Stimulated activated CD4-positive, alpha-beta T cell treated with anti-CD3 and anti-CD28 coated beads, Interleukin-12 subunit alpha, Interleukin-12 subunit beta, amount 100 ng/mL, for 48 hours (primary cell): ENCODE results near the gene ALX3.
"Not testable (repeated sequence)": the region's sequence is repeated elsewhere in the genome, so short reads cannot be mapped to it uniquely, and the experiment has no call there.

Experiments used
- DNase-seq, 3 donors: peaks; one replicate each; pipeline ENCODE4 v3.0.0-alpha.2; 2020; ENCODE audit warnings: low read depth in 2 of 3, low spot score in 1 of 3

ALX3 gene

DNA sequence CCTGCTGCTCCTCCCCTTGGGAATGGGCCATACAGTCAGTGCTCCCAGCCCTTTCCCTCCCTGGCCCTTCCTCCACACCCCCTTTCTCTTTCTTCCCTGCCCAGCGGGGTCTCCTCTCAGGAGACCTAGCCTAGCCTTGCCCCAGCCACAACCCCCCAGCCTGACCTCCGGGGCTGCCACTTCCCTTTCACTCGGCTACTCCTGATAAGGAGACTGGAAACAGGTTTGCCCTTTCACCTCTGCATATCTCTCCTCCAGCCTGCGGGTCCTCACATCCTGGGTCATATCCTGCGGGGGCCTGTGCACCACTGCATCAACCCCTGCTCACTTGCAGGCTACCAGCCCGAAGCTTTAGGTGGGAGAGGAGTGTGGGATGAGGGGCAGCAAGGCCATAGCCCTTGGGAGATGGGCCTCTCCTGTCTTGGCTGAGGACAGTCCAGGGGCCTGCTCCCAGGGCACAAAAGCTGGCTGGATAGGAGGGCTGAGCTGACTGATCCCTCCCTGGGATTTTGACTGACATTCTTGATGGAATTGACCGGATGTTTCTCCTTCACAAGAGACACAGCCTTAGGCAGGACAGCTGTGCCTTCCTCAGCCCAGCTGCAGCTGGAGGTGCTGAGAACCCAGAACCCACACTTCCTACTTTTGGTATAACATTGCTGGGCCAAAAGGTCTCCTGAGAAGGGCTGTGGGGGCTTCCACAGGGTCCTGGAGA, 19.2 kb upstream of the ALX3 start:
- no peak for DNase-seq

DNA sequence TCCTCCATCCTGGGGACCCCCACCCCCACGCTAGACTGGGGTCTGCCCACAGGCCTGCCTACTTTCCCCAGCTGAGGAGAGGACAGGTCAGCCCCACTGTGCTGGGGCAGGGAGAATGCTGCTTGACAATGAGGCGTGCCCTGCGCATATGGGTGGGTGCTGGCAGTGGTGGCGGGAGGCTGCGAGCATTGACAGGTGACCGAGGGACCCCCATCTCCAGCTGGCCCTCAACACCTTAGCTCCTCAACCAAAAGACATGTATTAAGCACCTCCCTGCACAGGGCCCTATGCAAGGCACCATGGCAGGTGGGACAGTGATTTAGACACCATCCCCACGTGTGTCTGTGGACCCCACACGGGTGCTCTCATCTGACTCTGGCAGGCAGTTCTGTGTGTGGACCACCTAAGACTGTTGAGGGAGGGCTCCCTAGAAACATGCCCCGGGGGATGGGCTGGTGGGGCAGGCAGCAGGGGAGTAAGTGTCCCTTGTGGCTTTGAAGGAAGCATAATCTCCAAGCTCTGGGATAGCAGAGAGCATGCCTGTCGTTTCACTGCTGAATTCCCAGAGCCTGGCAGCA, 18.4 kb upstream of the ALX3 start:
- no peak for DNase-seq

DNA sequence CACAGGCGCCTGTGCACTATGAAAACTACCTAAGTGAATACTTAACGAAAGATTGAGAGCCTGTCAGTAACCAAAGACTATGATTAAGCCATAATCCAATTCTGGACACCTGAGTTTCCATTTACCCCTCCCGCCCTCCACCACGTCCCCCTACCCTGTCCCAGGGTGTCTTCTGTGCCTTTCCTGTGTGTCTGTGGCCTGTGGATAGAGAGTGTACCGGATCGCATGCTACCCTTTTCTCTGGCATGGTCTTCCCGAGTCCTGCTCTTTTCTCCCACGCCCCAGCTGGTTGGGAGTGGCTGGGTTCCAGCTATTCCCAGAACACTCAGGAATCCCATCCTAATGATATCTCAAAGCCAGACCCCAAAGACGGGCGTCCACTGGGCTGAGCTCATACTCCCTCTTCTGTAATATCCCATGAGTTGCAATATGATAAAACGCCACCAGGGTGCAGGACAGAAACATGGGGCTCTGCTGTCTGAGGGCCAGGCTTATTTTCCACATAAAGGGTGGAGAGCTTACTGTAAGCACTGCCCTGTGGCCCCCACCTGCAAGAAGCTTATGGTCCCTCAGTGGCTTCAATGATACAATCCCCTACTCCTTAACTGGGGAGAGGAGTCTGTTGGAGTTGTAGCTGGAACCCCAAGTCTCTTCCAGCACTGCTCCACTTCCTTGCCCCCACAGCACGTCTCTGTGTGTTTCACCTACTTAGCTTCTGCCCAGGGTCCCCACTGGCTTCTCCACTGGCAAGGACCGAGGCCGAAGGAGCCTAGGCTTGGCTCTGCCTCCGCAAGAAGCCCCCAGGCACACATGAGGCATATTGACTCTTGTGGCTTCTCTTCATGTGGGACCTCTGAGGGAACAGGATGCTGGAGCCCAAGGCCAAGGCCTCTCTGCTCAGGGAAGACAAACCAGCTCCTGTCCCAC, 17.6 kb upstream of the ALX3 start:
- peak in 2 of 3 donors; percentile 26 to 65 for DNase-seq

DNA sequence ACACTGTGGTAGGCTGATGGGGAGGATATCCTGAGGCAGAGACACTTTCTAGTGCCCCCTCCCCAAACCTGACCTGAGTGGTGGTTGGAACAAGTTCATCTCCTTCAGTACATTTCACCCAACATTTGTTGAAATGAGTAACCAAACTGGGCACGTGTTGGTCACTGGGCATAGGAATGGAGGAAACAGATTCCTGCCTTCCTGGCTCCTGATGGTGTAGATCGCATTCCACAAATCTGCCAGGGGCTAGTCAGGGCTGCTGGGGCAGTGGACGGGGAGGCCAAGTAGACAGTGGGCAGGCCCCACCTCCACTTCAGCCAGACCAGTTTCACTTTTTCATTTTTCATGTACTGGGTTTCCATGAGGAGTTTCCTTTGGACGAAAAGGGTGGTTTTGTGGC, 16.5 kb upstream of the ALX3 start:
- DNase-seq: no peak

DNA sequence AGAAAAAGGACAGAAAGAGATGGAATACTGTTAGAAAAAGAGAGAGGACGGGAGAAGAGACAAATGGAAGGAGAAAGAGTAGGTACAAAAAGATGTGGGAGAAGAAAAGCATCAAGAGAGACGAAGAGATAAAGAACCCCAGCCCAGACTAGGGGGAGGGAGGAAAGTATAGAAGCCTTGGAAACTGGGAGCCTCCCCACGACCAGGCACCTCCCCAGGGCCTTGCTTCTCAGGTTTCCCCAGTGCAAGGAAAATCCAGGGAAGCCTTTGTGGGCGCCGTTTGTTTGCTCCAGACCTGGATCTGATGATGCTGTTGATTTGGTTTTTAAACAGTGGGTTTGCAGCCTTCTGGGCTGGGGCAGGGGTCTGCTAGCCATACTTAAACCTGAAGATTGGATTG, 15.2 kb upstream of the ALX3 start:
- no peak for DNase-seq

DNA sequence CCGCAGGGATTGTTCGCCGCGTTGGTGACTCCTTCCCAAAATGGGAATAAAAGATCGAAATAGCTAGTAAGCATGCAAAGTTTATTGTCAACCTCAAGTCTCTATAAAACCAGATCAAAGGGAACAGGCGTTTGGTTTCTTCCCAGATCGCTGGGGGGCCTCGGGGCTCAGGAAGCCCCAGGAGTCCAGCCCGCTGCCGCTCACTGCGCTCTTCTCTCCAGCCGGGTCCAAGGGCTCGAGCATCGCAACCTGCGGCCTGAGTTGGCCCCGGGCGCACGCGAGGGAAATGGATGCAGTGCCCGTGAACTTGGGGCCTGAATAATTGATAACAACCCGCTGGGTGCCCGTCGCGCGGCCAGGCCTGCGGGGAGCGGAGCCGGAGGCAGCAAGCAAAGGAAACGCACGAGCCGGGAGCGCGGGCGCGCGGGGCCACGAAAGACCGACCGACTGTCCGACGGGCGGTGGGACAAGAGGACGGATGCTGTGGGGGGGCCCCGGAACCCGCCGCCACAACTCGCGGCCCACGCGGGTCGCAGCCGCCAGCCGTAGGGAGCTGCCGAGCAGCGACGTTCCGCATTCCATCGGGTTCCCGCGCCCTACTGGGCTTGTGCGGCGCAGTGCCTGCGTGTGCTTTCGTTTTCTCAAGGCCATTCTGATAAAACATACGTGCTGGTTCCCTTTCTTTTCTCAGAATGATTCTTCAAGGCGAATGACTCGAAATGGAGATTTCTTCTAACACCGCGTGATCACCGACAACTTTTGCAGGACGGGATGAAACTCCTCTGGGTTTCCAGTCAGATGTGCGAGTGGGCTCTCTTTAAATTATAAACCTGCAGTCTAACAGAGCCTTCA, 14.0 kb upstream of the ALX3 start:
- peak in 1 of 3 donors; percentile 29 for DNase-seq

DNA sequence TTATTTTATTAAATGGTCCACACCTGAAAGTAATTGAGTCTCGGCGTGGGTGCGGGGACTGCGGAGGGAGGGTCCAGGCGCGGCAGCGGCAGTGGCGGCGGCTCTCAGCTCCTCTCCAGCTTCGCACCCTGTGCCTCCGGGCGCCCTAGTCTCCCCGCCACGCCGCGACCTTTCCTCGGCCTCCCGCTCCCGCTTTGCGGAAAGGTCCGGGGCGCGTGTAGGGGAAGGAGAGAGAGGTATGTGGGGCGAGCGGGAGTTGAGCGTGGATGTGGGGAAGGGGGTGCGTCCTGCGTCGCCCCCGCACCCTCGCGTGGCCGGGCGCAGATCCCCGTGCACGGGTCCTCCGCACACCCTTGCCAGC, 13.4 kb upstream of the ALX3 start:
- no peak for DNase-seq

DNA sequence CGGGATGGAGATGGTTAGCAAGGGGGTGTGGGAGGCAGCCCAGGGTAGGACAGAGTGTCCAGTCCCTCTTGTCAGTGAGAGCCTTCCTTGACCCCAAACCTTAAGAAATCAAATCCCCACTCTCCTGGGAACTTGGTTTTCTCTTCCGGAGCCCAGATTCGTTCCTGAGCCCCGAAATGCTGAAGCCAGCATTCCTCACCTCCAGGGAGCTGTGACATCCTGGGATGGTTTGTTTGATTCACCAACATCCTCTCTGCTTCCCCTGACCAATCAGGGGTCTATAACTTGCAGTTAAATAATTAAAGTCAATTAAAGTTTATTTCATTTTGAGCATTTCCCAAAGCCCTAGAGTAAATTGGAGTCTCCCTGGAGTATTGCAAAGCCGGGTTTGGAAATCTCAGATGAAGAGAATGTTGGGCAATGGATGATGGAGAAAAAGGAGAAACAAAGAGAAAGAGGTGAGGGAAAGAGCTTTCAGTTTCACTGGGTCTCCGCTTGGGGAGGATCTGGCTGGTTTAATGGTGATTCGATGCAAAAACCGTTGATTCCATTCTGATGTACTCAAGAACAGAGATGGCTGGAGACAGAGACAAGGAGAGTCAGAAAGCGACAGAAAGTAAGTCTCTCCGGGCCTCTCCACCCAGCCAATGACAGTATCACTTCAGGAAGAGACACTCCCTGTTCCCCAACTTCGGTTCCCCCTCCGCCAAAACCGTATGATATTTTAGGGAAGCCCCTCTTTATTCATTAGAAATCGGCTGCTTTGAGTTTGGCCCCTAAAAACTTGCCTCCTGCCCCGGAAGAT, 12.8 kb upstream of the ALX3 start:
- DNase-seq: no peak

DNA sequence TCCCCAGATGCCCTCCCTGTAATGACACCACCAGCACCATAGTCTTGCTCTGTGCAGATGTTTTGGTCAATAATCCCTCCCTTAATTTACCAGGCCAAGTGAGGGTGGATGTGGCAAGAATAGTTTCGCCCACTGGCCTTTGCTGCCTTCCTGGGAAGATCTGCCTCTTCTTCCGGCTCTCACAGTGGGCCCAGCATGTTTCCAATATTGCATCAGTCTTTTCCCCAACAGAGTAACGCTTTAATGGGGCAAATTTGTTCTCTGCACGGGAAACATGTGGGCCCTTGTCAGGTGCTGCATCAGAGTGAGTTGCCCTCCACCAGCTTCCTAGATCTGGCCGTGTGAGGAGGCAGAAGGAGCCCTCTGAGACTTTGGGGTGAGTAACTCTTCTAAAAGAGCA, 12.0 kb upstream of the ALX3 start:
- no peak for DNase-seq

DNA sequence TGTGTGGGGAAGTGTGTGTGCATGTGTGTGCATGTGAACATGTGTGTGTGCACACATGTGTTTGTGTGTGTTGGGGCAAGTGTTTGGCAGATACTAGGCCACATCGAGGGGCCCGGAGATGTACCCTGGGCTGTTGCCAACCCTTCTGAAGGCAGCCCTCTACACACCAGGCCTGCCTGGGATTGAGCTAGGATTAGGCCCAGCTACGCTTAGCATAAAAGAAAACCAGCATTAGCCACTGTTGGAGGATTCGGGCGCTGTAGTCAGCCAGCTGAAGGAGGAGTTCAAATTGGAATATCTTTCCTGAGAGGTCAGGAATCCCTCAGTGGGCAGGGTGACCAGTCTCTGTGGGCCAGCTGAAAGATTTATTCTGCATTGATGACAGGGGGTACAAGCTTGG, 10.6 kb upstream of the ALX3 start:
- DNase-seq: no peak

DNA sequence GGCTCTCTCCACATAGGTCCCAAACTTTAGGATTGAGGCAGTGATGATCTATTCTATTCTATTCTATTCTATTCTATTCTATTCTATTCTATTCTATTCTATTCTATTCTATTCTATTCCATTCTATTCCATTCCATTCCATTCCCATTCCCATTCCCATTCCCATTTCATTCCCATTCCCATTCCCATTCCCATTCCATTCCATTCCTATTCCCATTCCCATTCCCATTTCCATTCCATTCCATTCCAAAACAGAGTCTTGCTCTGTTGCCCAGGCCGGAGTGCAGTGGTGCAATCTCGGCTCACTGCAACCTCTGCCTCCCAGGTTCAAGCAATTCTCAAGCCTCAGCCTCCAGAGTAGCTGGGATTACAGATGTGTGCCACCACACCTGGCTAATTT, 9.5 kb upstream of the ALX3 start:
- DNase-seq: not testable (repeated sequence)

DNA sequence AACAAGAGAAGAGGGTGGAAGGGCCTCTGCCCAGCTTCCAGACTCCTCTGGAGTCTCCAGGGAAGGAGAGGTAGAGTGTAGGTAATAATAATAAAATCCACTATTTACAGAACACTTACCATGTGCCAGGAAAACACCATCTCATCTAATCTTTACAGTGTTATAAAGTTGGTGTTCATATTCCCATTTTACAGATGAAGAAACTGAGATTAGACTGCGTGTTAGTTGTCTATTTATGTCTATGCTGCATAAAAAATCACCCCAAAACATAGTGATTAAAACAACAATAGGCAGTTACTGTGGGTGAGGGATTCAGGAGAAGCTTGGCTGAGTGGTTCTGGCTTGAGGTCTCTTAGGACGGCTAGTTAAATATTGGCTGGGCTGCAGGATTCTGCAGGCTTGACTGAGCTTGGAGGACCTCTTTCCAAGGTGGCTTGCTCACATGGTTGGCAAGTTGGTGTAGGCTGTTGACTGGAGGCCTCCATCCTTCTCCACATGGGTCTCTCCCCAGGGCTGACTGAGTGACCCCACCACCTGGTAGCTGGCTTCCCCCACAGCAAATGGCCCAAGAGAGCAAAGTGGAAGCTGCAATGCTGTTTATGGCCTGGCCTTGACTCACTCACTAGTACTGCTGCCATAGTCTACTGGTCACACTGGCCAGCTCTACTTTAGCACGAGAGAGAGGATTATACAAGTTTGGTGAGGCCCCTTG, 6.5 kb upstream of the ALX3 start:
- no peak for DNase-seq

DNA sequence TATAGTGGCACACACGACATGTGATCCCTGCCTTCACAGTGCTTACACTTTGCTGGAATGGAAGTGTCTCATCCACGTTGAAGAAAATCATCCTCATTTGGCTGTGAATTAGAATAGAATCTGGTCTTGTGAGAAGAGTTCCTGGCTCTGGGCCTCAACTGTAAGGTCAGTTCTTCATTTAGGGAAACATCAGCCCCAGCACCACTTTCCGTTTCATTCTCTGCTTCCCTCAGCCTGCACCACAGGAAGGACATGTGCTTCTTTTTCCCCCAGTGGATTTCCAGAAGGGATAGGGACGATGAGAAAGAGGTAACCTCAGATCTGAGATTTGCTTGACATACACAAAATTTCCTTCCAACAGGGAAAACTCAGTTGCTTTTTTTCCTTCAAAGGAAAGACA, 3.7 kb upstream of the ALX3 start:
- DNase-seq: no peak

DNA sequence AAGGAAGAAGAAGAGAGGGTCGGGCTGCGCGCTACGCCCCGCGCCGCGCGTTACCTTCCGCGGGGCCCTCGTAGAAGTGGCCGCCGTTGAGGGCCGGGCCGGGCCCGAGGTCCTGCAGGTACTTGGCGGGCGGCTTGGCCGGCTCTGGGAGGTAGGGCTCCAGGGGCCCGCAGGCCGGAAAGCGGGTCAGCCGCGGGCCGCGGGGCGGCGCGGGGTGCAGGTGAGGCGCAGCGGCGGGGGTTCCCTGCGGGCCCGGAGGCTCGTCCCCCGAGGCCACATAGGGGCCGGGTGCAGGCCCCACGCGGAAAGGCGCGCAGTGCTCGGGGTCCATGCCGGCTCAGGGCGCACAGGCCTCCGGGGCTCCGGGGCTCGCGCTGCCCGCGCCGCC, 196 bp downstream of the ALX3 start:
- no peak for DNase-seq

DNA sequence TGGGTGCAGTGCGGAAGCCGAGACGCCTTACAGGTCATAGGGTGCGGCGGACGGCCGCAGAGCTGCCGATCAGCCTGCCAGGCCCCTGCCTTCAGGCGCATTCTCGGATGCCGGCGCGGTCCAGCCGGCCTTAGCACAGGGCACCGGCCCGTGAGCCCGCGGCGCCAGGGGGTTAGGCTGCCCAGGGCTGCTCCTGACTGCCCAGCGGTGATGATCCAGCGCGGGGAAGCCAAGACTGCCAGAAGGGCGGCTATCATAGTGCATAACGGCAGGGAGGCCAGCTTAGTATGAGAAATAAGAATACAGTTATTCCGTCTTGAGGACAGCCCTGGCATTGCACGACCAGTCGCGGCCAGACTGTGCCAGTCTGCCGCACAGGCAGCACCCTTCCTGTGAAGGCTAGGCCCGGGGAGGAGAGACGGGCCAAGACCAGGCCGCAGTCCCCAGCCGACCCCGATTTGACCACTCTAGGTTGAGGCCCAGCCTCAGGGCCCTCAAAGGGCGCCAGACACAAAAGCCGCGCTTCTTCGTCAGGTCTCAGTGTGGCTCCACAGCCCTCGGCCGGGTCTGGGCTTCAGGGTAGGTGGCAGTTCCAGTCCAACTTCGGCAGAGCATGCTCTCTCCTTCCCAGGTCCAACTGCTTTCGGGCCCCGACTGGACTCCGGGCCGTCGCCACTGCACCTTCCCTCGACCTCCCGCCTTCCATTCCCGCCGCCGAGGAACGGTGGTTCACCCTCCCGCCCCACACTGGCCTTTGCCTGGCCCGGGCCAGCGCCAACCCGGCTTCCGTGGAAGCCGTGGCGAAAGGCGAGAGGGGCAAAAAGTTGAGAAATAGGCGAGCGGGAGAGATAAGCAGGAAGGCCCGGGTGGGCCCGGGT, 829 bp downstream of the ALX3 start:
- no peak for DNase-seq

DNA sequence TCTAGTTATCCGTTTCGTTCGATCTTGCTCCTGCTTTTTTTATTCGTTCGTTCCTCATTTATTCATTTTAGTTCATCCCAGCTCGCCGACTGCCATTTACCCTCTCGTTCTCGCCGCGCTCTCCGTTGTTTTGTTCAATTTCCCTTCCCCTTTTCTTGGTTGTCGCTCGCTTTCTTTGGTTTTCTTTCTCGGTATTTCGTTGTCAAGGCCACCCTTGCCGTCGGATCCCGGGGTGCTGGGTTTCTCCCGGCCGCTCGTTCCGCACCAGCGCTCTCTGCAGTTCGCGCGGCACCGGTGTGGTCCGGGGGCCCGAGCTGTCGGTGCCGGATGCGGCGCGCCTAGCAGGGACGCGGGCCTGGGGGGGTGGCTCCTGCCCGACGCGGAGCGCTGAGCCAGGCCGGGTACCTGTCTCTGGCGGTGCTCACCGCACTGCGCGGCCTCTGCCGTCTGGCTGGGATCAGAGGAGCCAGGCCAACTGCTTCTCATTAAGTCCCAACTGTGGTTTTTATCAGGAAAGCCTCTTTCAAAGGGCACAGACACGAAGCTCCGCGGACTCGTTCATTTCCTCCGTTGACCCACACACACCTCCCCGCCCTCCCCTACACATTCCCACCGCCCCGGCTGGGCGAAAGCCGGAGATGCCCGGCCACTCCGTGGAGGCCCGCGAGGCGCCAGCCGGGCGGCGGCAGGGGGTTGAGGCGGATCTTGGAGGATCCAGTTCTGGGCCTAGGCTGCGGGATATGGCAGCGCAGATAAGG, 1.6 kb downstream of the ALX3 start:
- no peak for DNase-seq

DNA sequence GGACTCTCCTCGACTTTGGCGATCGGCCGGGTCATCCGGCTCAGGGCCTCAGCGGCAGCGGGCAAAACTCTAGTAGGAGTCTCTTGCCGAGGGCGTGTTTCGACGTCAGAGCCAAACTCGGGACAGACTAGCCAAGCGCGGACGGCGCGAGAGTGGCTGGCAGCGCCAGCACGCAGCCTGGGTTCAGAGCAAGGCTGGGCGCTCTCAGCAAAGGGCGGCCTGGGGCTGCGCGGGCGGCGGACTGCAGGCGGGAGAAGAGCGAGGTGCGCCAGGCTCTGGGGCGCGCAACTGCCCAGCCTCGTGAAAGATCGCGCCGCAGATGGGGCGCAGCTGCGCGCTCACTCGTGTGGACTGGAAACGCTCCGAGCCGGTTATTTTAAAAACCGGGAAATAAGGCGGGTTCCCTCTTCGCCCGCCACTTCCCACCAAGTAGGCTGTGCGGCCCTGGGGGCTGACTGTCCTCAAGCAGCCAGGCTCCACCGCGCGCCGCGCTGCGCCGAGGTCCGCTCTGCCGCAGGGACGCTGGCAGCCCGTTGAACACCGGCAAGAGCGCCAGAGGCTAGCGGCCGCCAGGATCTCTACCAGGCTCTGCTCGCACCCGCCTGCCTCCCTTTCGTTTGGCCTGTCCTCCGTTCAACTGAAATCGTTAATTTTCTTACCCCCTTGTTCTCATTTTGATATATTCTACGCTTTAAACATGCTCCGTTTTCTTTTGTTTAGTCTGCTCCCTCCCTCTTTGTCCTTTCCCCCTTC, 2.4 kb downstream of the ALX3 start:
- DNase-seq: no peak
